Measurements from ENCODE around the gene LARGE1.

DNA sequence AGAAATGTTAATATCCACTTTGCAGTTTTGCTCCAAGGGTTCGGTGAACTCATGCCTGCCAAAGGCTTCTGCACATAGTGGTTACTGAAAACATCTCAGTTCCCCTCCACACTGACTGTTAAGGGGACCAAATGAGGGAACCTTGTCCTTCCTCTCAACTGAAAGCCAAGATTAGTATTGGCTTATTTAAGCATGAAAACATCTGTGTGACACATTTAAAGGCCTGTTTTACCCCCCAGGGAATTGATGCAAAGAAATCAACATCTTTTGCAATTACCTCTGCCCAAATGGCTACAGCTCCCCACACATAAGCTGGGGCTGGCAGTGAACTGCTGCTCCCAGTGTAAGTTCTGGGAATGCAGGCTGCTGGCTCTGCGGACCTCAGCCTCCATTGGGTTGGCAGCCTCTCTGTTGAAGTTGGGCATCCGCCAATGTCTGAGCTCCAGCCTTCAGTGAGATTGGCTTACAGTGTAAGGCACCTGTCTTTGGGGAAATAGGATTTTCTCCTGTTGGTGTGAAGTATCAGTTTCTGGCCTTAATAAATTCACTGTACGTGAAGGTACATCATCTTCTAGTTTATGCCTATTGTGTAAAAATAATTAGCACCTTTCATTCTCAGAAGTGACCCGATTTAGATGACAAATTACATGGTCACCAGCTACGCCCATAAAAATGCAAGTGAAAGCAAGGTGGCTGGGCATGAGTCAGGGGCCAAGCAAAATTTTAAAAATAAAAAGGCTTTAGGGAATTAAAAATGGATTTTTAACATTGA lies 648.7 kb downstream of the LARGE1 start:
- TF ChIP-seq, protein P1, sequence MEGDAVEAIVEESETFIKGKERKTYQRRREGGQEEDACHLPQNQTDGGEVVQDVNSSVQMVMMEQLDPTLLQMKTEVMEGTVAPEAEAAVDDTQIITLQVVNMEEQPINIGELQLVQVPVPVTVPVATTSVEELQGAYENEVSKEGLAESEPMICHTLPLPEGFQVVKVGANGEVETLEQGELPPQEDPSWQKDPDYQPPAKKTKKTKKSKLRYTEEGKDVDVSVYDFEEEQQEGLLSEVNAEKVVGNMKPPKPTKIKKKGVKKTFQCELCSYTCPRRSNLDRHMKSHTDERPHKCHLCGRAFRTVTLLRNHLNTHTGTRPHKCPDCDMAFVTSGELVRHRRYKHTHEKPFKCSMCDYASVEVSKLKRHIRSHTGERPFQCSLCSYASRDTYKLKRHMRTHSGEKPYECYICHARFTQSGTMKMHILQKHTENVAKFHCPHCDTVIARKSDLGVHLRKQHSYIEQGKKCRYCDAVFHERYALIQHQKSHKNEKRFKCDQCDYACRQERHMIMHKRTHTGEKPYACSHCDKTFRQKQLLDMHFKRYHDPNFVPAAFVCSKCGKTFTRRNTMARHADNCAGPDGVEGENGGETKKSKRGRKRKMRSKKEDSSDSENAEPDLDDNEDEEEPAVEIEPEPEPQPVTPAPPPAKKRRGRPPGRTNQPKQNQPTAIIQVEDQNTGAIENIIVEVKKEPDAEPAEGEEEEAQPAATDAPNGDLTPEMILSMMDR (IDR thresholded peaks at IDR 0.05; ENCODE audit: insufficient read depth, low read length) = no peak
- TF ChIP-seq, protein P2, sequence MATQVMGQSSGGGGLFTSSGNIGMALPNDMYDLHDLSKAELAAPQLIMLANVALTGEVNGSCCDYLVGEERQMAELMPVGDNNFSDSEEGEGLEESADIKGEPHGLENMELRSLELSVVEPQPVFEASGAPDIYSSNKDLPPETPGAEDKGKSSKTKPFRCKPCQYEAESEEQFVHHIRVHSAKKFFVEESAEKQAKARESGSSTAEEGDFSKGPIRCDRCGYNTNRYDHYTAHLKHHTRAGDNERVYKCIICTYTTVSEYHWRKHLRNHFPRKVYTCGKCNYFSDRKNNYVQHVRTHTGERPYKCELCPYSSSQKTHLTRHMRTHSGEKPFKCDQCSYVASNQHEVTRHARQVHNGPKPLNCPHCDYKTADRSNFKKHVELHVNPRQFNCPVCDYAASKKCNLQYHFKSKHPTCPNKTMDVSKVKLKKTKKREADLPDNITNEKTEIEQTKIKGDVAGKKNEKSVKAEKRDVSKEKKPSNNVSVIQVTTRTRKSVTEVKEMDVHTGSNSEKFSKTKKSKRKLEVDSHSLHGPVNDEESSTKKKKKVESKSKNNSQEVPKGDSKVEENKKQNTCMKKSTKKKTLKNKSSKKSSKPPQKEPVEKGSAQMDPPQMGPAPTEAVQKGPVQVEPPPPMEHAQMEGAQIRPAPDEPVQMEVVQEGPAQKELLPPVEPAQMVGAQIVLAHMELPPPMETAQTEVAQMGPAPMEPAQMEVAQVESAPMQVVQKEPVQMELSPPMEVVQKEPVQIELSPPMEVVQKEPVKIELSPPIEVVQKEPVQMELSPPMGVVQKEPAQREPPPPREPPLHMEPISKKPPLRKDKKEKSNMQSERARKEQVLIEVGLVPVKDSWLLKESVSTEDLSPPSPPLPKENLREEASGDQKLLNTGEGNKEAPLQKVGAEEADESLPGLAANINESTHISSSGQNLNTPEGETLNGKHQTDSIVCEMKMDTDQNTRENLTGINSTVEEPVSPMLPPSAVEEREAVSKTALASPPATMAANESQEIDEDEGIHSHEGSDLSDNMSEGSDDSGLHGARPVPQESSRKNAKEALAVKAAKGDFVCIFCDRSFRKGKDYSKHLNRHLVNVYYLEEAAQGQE (IDR thresholded peaks at IDR 0.05; ENCODE audit: insufficient replicate concordance, low read depth) = no peak
- TF ChIP-seq POLR2AphosphoS5 (IDR thresholded peaks at IDR 0.05; ENCODE audit: low read depth) = no peak
- no peak for TF ChIP-seq GABPA (IDR thresholded peaks at IDR 0.05; ENCODE audit: low read depth)
- TF ChIP-seq SPI1 (IDR thresholded peaks at IDR 0.05; ENCODE audit: borderline replicate concordance, low read depth) = no peak
